C4-2B (cell line): ENCODE data around the gene APRT.

ENCODE experiments used
- ZFX ChIP-seq: fragments of 450-650 bp; IDR thresholded peaks from 2 replicates; pipeline ENCODE4 v1.6.1; 2017
- TF ChIP-seq, protein P1 (sequence below): fragments of 450-650 bp; conservative IDR thresholded peaks from 2 replicates; pipeline ENCODE4 v1.5.1; 2017; ENCODE audit warnings: mild to moderate bottlenecking

DNA sequence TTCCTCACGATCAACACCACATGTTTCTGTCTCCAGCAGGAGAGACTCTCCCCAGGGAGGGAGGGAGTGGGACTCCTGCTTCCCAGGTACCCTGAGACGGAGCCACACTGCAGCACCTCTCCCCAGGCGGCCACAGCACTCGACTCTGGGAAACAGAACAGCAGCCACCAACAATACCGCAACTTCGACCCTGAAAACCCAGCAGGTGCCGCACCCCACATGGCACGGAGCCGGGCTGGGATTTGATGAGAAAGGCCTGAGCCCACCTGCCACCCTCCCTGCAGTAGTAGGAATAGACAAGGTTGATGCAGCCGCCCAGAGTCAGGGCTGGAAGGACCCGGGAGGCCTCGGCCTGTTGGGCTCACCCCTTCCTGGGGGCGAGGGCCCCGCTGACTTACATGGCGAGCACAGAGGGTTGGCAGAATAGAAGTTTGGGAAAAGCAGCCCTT, 30.6 kb upstream of the APRT start:
- TF ChIP-seq, protein P1, sequence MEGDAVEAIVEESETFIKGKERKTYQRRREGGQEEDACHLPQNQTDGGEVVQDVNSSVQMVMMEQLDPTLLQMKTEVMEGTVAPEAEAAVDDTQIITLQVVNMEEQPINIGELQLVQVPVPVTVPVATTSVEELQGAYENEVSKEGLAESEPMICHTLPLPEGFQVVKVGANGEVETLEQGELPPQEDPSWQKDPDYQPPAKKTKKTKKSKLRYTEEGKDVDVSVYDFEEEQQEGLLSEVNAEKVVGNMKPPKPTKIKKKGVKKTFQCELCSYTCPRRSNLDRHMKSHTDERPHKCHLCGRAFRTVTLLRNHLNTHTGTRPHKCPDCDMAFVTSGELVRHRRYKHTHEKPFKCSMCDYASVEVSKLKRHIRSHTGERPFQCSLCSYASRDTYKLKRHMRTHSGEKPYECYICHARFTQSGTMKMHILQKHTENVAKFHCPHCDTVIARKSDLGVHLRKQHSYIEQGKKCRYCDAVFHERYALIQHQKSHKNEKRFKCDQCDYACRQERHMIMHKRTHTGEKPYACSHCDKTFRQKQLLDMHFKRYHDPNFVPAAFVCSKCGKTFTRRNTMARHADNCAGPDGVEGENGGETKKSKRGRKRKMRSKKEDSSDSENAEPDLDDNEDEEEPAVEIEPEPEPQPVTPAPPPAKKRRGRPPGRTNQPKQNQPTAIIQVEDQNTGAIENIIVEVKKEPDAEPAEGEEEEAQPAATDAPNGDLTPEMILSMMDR: no peak
- no peak for TF ChIP-seq ZFX
